Stomach (tissue), 9 donors: Measurements from ENCODE around the gene FGD3. TPM values are rescaled to one million over a fixed set of nuclear protein-coding genes. Genes with fewer than 3 reads are reported as not detected.

Source experiments
- DNase-seq, 2 donors: peaks; one replicate each; pipeline versions ENCODE4 v3.0.0 to v3.0.0-alpha.2; 2013 to 2019
- H3K27ac ChIP-seq, 5 donors: fragments of 200-600 bp in 4 of 5; sonication (generic) in 4 of 5; one replicate each; pipeline ENCODE4 v1.5.1; 2013 to 2019; ENCODE audit warnings: mild to moderate bottlenecking in 1 of 5, moderate library complexity in 1 of 5
- H3K27me3 ChIP-seq, 3 donors: fragments of 200-600 bp; sonication (generic); one replicate each; pipeline ENCODE4 v1.5.1; 2017 to 2019; ENCODE audit warnings: mixed run types in 1 of 3
- H3K36me3 ChIP-seq, 4 donors: fragments of 200-600 bp; sonication (generic); 1 replicate in 3 of 4; 2 replicates in 1 of 4; pipeline ENCODE4 v1.5.1; 2016 to 2019
- H3K4me1 ChIP-seq, 4 donors: fragments of 200-600 bp; sonication (generic); one replicate each; pipeline ENCODE4 v1.5.1; 2016 to 2019
- H3K4me3 ChIP-seq, 4 donors: fragments of 200-600 bp; sonication (generic) in 3 of 4; one replicate each; pipeline ENCODE4 v1.5.1; 2016 to 2019; ENCODE audit warnings: mild to moderate bottlenecking in 1 of 4
- H3K9me3 ChIP-seq, 4 donors: fragments of 200-600 bp; sonication (generic); one replicate each; pipeline ENCODE4 v1.5.1; 2016 to 2019
- EP300 ChIP-seq: sonication (generic); formaldehyde crosslinking; IDR thresholded peaks from one replicate; pipeline ENCODE4 v1.6.1; 2017; ENCODE audit warnings: antibody characterized with exemption
- POLR2A ChIP-seq, 4 donors: fragments of 450-650 bp; IDR thresholded peaks; one replicate each; pipeline ENCODE4 v1.6.1; 2016; ENCODE audit warnings: antibody characterized with exemption in 4 of 4, control low read depth in 2 of 4, mild to moderate bottlenecking in 1 of 4, moderate library complexity in 1 of 4
- POLR2AphosphoS5 ChIP-seq, 3 donors: sonication (generic); formaldehyde crosslinking; IDR thresholded peaks; one replicate each; pipeline ENCODE4 v1.6.1; 2016; ENCODE audit warnings: antibody characterized with exemption in 3 of 3
- WGBS, 5 donors: extraction: QIAGEN DNeasy Blood & Tissue Kit in 3 of 5; methylation state at CpG; one replicate each; pipeline versions ENCODE4 v1.1.5 to v1.1.7; 2013 to 2018; 5-methylcytosine and 5-hydroxymethylcytosine counted together
- intact Hi-C: fragments of 100-400 bp; cut with DNase I; formaldehyde crosslinking; loops from one replicate; pipeline ENCODE4 v1.15.1; 2023; ENCODE audit warnings: low total_unique reads
- polyA plus RNA-seq, 3 donors: library from polyadenylated mRNA; stranded (reverse); fragments of 200-250 nt; gene quantifications; one replicate each; pipeline ENCODE4 v1.2.3, GENCODE V29; 2013
- total RNA-seq, 5 donors: library from RNA; depleted of rRNA; stranded (reverse); fragments of >200 nt; gene quantifications; one replicate each; pipeline versions ENCODE4 v1.1.0 to v1.2.3, GENCODE V29; 2014 to 2016
- TF ChIP-seq, protein P1 (sequence below), 7 experiments: fragments of 450-650 bp in 4 of 7; fragments of 200-600 bp in 3 of 7; sonication (generic) in 3 of 7; IDR thresholded peaks; one replicate each; pipeline ENCODE4 v1.5.1; 2016 to 2019; ENCODE audit warnings: antibody characterized with exemption in 7 of 7, control low read depth in 2 of 7, mild to moderate bottlenecking in 1 of 7
- donor health status: healthy with polysubstance abuse.
- donor health status: Bipolar disorder and iron deficiency.
- donor health status: healthy.

Gene FGD3
- total and polyA plus RNA-seq, 8 donors: 1.7 to 8.8 (median 2.4) TPM

DNA sequence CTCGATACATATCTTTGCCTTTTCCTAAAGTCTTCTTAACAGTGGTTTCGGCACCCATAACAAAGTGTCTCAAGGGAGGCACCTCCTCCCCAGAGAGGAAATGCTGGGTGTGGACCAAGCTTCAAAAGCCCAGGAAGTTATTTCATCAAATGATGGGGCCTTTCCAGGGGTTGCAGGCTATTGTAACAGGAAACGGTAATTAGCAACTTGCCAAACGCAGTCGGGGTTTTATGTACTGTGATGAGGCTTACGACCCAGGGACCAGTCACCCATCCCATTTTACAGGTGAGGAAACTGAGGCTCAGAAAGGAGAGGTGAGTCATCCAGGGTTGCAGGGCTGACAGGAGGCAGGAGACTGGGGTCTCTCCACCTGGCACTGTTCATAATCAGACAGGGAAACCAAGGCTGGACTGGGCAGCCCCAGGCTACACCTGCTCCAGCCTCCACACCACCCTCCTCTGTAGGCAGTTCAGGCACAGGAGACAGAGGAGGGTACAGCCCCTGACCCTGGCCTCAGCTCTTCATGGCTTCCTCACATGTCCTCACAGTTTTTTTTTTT, 81.2 kb downstream of the FGD3 start:
- no peaks in the 10 kb centered on the region for H3K9me3 ChIP-seq
- H3K4me3 ChIP-seq: no peak overlapping the region
- WGBS, 5 donors: 33 to 60% (median 50%) methylated on average over 6 of the region's 6 CpGs
- peaks cover 0 to 22% (median 0%) of the 10 kb centered on the region in 4 donors for H3K4me1 ChIP-seq
- H3K27me3 ChIP-seq: no peaks in the 10 kb centered on the region
- intact Hi-C loops: loop anchor here (10.0 kb wide), 1 partner anchor 276 kb away; no protein-coding TSS in a partner anchor
- H3K27ac ChIP-seq: no peak overlapping the region
- H3K36me3 ChIP-seq: peaks cover 0 to 21% (median 3%) of the 10 kb centered on the region in 4 donors
- no peak for TF ChIP-seq POLR2AphosphoS5 (IDR thresholded peaks at IDR 0.05)
- TF ChIP-seq POLR2A (IDR thresholded peaks at IDR 0.05): no peak
- TF ChIP-seq, protein P1, sequence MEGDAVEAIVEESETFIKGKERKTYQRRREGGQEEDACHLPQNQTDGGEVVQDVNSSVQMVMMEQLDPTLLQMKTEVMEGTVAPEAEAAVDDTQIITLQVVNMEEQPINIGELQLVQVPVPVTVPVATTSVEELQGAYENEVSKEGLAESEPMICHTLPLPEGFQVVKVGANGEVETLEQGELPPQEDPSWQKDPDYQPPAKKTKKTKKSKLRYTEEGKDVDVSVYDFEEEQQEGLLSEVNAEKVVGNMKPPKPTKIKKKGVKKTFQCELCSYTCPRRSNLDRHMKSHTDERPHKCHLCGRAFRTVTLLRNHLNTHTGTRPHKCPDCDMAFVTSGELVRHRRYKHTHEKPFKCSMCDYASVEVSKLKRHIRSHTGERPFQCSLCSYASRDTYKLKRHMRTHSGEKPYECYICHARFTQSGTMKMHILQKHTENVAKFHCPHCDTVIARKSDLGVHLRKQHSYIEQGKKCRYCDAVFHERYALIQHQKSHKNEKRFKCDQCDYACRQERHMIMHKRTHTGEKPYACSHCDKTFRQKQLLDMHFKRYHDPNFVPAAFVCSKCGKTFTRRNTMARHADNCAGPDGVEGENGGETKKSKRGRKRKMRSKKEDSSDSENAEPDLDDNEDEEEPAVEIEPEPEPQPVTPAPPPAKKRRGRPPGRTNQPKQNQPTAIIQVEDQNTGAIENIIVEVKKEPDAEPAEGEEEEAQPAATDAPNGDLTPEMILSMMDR (IDR thresholded peaks at IDR 0.05): no peak
- TF ChIP-seq EP300: no peak
- DNase-seq: peak in 1 of 2 donors; percentile 69

DNA sequence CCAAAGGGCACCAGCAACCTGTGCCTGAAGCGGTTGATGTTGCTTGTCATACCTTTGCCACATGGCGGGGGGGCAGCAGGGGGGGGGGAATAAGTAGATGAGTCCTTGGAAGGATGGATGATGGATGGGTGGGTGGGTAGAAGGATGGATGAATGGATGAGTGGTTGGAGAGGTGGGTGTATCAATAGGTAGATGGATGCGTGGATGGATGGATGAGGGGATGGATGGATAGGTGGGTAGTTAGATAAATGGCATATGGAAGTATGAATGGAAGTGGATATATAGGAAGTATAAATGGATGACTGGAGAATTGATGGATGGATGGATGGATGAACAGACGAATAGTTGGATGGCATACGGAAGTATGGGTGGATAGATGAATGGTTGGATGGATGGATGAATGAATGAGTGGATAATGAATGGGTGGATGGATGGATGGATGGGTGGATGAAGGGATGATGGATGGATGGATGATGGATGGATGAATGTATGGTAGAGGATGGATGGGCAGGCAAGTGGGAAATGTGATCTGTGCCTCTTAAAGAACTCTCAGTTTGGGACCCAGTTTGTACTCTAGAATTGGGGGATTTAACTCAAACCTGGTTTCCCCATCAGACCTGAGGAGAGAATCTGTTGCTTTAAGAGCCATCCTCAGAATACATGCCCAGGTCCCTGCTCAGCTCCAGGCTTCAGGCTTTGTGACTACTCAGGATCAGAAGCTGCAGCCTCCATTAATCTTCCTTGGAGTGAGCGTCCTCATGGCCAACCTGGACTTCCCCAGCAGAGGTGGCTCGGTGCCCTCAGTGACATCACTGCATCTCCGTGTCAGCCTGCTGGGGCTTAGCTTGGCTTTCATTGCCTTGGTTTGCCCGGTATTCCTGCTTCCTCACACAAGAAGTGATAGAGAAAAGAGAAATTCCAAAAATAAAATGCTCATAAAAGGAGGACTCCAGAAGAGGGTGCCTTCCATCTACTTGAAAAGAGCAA, 83.6 kb downstream of the FGD3 start:
- no peak for DNase-seq
- no peak for TF ChIP-seq POLR2A (IDR thresholded peaks at IDR 0.05)
- TF ChIP-seq, protein P1 (IDR thresholded peaks at IDR 0.05): no peak
- TF ChIP-seq EP300: no peak
- TF ChIP-seq POLR2AphosphoS5 (IDR thresholded peaks at IDR 0.05): no peak
- intact Hi-C loops: no loop called here
- 83 to 87% (median 83%) methylated on average over 9 of the region's 9 CpGs for WGBS, 5 donors
- Histone ChIP-seq H3K36me3 (peaks cover 0 to 33% (median 3%) of the 10 kb centered on the region in 4 donors), H3K4me3 (no peak overlapping the region), H3K9me3 (no peaks in the 10 kb centered on the region), H3K4me1 (peaks cover 0 to 25% (median 0%) of the 10 kb centered on the region in 4 donors), H3K27me3 (peaks cover 0 to 5% (median 0%) of the 10 kb centered on the region in 3 donors), H3K27ac (no peak overlapping the region)

DNA sequence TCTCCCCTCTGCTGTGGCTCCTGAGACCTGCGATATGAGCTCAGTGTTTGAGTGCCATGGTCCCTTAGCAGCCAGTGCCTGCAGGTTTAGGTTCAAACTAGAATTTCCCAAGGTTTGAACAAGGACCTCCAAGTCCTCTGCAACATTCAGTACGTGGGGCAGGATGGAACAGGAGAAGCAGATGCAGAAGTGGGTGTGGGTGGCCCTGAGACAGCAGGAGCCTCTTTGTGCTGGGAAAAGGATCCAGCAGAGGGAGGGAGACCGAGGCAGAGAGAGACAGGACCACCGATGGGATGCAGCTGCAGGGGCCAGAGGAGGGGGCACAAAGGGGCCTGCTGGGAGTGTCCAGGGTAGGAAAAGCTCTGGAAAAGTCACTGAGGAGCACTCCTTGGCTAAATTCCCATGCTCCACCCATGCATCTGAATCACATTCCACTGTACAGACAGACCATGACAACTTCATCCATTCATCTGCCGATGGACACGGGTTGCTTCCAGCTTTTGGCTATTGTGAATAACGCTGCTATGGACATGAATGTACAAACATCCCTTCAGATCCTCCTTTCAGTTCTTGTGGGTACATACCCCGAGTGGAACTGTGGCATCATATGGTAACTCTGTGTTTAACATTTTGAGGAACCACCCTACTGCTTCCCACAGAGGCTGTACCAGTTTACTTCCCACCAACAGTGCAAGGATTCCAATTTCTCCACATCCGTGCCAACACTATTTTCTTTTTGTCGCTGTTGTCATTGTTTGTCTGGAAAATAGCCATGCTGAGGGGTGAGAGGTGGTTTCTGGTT, 84.5 kb downstream of the FGD3 start:
- no peaks in the 10 kb centered on the region for H3K9me3 ChIP-seq
- H3K4me3 ChIP-seq: no peak overlapping the region
- peaks cover 0 to 28% (median 3%) of the 10 kb centered on the region in 4 donors for H3K36me3 ChIP-seq
- H3K27ac ChIP-seq: no peak overlapping the region
- intact Hi-C loops: no loop called here
- TF ChIP-seq EP300 (no peak), POLR2AphosphoS5 (IDR thresholded peaks at IDR 0.05) (no peak), POLR2A (IDR thresholded peaks at IDR 0.05) (no peak)
- TF ChIP-seq, protein P1 (IDR thresholded peaks at IDR 0.05): no peak
- H3K27me3 ChIP-seq: peaks cover 0 to 5% (median 0%) of the 10 kb centered on the region in 3 donors
- 63 to 75% (median 66%) methylated on average over 10 of the region's 10 CpGs for WGBS, 5 donors
- DNase-seq: peak in 1 of 2 donors; percentile 56
- peaks cover 0 to 29% (median 0%) of the 10 kb centered on the region in 4 donors for H3K4me1 ChIP-seq

DNA sequence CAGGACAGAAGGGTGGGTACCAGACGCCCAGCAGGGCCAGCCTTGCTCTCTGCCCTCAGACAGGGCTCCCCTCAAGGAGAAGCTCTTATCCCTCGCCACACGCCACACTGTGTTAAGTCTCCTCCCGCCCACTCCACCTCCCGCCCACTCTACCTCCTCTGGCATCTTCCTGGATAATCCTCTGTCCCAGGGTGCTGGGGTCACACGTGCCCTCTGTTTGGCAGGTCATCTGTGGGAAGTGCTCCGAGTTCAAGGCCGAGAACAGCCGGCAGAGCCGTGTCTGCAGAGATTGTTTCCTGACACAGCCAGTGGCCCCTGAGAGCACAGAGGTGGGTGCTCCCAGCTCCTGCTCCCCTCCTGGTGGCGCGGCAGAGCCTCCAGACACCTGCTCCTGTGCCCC, 85.2 kb downstream of the FGD3 start:
- H3K4me3 ChIP-seq: no peak overlapping the region
- TF ChIP-seq, protein P1 (IDR thresholded peaks at IDR 0.05): no peak
- TF ChIP-seq EP300 (no peak), POLR2AphosphoS5 (IDR thresholded peaks at IDR 0.05) (no peak), POLR2A (IDR thresholded peaks at IDR 0.05) (no peak)
- H3K36me3 ChIP-seq: peaks cover 0 to 28% (median 3%) of the 10 kb centered on the region in 4 donors
- no peaks in the 10 kb centered on the region for H3K9me3 ChIP-seq
- DNase-seq: no peak
- 77 to 85% (median 83%) methylated on average over 10 to 12 of the region's 12 CpGs for WGBS, 5 donors
- intact Hi-C loops: no loop called here
- H3K4me1 ChIP-seq: peaks cover 0 to 36% (median 0%) of the 10 kb centered on the region in 4 donors
- H3K27ac ChIP-seq: no peak overlapping the region
- peaks cover 0 to 5% (median 0%) of the 10 kb centered on the region in 3 donors for H3K27me3 ChIP-seq
